ENCODE results near the gene TTLL1. TPM values are rescaled to one million over a fixed set of nuclear protein-coding genes. Genes with fewer than 3 reads are reported as not detected.
A peak's percentile ranks its signal among the peaks of the same experiment; 100 is the strongest.
"Not testable (repeated sequence)": the region's sequence is repeated elsewhere in the genome, so short reads cannot be mapped to it uniquely, and the experiment has no call there.

Gene TTLL1
- total RNA-seq, 1 experiment from 2014 or later: 7.1 TPM

DNA sequence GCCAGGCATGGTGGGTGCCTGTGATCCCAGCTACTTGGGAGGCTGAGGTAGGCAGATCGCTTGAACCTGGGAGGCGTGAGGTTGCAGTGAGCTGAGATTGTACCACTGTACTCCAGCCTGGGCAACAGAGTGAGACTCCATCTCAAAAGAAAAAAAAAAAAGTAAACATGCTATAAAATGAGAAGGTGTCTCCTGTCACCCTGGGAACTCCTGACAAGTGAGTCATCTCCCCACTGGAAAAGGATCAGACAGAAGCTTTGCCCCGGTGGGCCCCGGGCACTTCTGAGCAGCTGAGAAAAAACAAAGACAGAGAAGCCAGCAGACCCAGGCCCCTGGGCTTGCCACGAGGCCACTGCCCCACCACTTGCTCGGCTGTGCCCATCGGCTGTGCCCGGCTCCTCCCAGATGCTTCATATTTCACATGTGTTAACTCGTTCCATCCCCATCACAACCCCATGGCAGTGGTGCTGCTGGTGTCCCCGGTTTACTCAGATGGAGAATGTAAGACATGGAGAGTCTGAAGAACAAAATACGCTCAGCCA lies 22.3 kb downstream of the TTLL1 start:
- peak; percentile 77 for DNase-seq (ENCODE audit: low spot score)

DNA sequence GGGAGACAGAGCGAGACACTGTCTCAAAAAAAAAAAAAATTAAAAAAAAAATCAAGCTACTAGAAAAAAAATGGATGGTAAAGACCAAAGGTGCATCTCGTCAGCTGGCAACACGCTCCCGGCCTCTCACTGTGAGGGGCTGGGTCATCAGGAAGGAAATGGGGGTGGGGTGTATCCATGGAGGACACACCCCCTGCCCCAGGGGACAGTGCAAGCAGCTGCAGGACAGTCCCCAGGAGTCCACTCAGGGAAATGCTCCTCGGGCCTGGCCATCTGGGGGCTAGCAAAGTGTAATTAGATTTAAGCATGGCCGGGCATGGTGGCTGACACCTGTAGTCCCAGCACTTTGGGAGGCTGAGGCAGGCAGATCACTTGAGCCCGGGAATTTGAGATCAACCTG lies 23.1 kb downstream of the TTLL1 start:
- DNase-seq (ENCODE audit: low spot score): no peak

DNA sequence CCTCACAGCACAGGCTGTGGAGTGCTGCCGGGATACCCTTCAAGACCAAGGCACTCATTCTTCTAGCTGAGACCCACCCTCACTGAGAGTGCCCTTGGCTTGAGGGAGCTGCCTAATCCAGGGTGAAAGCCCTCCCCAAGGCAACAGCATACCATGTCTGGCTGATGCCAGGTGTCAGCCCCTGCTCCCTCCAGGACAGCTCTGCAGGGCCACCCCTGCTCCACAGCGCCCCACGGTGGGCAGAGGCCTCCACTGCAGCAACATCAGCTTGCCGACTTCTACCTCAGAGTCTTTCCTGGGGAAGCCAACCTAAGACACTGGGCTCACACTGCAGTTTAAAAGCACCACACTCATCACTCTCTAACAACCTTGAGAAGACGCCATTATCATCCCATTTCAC lies 29.0 kb downstream of the TTLL1 start:
- DNase-seq (ENCODE audit: low spot score): peak; percentile 36

DNA sequence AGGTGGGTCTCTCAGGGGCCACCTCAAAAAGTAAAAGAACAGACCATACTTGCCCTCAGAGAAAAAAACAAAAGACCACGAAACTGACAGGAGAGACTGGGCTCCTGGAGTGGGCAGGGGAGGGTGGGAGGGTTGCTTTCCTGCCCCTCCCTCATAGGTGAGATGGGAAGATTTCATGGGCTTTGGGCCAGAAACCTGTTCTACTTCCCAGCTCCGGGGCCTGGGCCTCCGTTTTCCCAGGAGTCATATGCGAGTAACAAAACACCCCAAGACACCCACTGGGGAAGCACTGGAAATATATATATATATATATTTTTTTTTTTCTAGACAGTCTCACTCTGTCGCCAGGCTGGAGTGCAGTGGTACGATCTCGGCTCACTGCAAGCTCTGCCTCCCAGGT lies 31.6 kb downstream of the TTLL1 start:
- no peak for DNase-seq (ENCODE audit: low spot score)

DNA sequence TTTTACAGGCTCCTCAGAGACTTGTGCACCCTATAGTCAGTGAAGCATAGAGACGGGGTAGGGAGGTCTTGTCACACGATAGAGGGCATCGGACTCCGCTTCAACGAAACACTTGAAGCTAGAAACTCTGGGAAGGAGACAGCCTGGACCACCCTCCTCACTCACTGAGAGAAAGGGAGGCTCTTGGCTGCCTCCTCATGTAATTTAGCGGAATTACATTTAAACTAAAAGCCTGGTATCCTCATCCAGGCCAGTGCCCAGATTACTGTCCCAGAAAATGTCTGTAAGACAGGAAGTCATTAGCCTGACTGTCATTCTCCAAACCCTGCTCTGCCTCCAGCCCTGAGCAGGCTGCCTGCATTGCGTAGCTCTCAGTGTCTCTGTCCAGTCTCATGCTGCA lies 36.0 kb downstream of the TTLL1 start:
- DNase-seq (ENCODE audit: low spot score): no peak

DNA sequence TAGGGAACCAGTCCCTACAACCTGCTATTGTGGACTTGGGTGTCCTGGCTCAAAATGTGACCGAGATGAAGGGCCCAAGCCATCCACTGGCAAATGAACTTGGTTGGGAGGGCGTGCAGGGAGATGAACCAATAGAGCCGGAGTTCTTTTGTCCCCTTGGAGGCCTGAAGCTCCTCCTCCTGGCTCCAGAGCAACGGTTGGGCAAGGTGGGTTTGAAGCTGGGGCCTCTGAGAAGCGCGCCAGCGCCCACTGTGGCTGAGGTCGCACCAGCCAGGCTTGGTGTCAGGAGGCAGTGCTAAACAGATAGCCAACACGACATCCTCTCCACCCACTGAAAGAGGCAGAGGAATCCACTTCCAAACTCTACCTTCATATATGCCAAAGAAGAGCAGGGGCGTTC lies 38.2 kb downstream of the TTLL1 start:
- no peak for DNase-seq (ENCODE audit: low spot score)

DNA sequence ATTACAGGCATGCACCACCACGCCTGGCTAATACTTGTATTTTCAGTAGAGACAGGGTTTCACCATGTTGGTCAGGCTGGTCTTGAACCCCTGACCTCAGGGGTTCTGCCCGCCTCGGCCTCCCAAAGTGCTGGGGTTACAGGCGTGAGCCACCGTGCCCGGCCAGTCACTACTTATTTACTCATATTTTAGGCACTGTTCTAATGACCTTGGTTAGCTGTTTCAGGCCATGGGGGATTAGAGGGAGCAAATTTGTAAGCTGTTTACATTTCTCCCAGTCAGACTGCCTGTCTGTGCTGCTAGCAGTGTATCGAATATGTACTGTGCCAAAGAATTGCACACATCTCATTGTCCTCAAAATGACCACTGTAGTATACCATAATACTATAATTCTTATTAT lies 41.6 kb downstream of the TTLL1 start:
- no peak for DNase-seq (ENCODE audit: low spot score)

DNA sequence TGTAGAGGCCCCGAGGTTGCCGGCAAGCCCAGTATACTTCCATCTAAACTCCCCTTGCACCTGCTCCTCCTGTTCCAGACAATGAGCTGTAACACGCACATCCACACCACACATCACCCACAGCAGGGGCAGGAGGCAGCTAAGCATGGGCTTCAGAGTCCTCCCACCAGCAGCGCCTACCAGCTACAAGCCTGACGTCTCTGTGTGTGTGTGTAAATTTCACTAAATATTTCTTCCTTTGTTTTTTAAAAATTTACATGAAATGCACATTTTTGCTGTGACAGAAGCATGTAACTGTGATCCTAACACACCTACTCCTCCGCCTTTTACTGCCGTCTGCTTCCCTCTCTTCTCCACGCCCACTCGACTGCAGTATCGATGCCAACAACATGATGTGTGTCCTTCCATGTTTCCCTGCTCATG lies 44.9 kb downstream of the TTLL1 start:
- no peak for DNase-seq (ENCODE audit: low spot score)

DNA sequence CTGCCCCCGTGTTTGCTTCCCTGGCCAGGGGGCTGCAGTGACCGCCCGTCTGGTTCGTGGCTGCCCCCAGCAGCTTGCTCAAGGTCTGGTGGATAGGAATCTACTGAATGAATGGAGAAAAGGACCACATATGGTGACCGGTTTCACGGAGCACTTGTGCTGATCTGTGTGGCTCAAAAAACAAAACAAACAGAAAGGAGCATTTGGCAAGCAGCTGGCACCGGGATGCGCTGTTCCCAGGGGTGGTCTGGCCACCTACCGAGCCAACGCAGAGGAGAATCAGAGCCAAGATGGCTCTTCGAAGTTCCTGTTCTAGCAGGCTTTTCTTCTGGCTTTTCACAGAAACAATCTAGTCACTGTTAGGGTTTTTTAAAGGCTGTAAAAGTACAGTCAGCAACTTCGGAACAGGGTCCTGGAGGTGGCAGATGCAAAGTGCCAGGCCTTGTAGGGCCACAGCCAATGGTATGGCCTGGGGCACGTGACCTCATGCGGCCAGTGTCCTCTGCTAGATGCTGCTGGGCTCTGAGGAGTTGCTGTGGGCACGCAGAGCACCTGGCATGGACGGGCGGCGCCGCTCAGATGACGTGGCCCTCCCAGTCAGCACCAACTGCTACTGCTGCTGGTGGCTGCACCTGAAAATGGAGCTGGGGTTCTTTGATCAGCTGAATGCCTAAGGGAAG lies 47.0 kb downstream of the TTLL1 start:
- DNase-seq (ENCODE audit: low spot score): peak; percentile 86

DNA sequence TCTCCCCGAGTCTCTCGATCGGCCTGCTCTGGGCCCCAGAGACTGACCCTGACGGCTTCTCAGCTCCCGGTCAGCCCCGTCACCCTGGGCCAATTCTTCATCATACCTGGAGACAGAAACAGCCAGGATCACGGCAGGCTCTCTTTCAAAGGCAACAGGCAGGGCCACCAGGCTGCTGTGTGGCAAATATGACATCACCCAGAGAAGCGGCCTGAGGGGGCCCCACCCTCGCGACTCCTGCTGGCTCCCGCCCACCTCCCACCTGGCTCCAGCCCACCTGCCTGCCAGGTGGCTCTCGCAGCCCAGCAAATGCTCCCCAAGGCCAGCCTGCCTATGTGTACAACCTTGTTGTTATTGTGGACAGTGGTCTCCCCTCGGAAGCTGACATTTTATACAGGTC lies 49.4 kb downstream of the TTLL1 start:
- no peak for DNase-seq (ENCODE audit: low spot score)

DNA sequence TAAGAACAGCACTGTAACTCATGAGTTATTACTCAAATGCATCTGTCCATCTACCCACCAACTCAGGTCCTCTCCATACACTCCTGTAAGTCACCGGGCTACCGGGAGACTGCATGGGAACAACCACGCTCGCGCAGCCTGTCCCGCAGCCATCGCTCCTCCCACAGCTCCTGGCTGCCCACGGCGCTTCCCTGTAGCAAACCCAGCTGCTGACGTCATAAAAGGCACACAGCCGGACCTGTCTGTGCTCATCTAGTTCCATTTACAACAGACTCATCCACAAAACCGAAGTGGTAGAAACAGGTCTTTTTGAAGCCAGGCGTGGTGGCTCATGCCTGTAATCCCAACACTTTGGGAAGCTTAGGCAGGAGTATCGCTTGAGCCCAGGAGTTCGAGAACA lies 50.9 kb downstream of the TTLL1 start:
- DNase-seq (ENCODE audit: low spot score): no peak

DNA sequence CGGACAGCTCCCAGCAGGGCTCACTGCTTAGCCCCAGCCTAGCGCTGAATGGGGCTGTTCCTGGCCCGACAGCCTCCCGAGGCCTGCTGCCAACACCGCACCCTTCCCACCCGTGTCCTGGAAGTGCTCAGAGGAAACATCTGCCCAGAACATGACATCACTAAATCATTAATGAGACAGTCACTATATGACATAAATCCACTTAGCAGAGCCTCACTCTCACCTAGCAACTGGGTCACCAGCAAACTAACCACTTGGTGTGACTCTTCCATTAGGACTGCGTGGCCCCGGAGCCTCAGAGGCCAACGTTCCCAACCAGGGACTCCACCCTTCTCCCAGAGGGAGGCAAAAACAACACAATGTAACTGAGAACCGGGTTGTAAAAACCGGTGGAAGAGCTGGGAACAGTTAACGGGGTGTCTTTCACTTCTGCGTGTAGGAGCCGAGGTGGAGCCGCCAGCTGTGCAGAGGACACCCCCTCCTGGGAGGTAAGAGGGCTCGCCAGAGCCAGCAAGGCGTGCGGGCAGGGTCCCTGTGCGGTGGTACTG lies 52.8 kb downstream of the TTLL1 start:
- no peak for DNase-seq (ENCODE audit: low spot score)

DNA sequence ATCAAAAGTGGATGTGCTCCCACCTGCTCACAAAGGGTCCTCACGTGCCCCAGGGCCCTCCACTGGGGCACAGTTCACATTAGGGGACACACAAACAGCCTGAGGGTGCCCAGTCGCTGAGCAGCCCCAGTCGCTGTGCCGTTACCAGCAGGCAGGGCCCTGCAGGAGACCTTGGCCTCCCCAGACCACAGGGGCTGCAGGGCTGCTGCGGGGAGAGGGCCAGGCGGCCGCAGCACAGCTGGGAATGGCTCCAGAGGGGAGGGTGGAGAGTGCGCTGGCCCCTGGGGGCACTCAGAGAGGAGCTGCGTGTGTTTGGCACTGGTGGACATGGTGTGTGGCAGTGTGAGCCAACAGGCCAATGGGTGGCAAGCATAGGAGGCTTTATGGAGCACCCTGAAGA lies 53.9 kb downstream of the TTLL1 start:
- no peak for DNase-seq (ENCODE audit: low spot score)

DNA sequence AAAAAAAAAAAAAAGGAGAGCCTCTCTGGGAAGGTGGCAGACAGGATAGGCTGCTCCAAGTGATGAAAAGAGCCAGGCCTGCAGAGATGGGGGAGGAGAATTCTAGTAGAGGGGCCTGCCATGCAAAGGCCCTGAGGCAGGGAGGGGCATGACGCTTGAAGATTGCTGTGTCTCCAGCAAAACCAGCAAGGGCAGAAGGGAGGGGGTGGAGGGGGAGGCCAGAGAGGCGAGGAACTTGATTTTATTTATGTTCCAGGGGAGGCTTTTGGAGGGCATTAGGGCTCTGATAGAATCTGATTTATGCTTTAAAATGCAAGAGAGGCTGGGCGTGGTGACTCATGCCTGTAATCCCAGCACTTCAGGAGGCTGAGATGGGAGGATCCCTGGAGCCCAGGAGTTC lies 57.6 kb downstream of the TTLL1 start:
- no peak for DNase-seq (ENCODE audit: low spot score)

DNA sequence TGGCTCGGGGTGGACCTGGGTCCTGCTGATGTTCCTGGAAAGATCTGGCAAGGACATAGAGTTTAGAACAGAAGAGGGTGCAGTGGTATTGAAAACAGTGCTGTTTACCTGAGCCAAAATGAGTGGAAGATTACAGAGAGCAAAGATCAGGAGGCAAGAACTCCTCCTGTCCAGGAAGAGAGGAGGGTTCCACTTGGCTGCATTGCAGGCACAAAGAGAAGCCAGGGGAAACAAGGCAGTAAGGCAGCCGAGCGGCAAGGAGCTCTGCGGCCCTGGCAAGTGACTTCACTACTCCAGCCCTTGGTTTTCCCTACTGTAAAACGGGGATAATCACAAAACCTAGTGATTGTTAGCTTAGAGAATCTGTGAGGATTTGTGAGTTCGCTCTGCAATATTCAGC lies 70.6 kb downstream of the TTLL1 start:
- DNase-seq (ENCODE audit: low spot score): no peak

DNA sequence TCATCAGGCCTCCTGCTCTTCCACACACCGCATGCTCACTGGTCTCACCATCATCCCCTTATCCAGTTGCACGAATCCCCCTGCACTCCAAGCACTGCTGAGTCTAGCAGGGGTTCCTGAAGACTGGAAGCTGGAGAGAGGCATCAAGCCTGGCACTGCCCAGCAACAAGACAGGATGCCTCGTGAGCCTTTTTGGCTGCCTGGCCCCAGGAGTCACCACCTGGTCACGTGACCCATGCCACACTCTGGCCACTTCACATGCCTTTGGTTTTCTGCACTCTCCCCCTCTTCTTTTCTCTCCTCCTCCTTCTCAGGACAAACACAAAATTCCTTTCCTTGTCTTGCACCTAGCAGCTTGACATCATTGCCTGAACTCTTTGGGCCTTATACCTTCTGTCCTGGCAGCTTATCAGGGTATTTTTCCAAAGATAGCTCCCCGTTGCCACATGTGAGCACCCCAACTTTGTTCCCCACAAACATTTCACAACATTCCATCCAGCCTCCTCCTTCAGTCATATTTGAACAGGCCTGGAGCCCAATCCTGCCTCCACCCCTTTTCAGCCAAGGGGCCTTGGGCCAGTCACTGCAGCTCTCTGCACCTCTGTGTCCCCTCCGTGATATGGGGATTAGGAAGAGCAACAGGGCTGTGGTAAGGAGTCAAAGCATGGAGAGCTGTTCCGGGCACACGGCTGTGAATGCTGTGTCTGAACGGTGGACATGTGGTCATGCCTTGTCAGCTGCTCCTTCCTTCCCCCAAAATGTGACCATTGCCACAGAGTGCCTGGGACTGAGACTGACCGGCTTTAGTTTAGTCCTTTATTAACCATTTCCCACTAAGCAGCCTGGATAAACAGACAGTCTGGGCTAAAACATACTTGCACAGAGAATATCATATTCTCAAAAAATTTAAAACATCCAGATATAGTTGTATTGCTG lies 71.4 kb downstream of the TTLL1 start:
- DNase-seq (ENCODE audit: low spot score): no peak

DNA sequence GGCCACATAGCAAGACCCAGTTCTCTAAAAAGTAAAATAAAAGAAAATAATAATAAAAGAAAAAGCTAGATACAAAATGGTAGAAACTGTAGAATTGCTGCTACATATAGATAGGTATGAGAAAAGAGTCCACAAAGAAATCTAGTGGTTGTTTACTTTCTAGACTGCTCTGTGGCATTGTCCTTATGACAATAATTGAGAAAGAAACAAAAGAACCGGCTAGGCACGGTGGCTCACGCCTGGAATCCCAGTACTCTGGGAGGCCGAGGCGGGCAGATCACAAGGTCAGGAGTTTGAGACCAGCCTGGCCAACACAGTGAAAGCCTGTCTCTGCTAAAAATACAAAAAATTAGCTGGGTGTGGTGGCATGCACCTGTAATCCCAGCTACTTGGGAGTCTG lies 73.0 kb downstream of the TTLL1 start:
- DNase-seq (ENCODE audit: low spot score): not testable (repeated sequence)

DNA sequence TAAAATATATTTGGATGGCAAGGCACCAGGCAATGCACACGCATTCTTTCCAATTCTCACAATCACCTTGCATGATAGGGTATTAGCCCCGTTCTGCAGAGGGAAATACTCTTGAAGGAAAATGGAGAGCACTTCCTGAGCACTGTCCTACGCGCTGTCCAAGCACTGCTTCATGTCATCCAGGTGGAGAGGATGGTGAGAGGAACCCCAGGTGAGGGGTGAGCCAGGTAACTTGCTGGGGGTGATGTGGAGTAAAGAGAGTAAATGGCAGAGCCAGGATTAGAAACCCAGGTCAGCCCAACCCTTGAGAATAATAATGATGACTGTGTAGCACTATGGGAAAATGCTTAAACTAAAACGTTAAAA lies 73.5 kb downstream of the TTLL1 start:
- DNase-seq (ENCODE audit: low spot score): no peak

DNA sequence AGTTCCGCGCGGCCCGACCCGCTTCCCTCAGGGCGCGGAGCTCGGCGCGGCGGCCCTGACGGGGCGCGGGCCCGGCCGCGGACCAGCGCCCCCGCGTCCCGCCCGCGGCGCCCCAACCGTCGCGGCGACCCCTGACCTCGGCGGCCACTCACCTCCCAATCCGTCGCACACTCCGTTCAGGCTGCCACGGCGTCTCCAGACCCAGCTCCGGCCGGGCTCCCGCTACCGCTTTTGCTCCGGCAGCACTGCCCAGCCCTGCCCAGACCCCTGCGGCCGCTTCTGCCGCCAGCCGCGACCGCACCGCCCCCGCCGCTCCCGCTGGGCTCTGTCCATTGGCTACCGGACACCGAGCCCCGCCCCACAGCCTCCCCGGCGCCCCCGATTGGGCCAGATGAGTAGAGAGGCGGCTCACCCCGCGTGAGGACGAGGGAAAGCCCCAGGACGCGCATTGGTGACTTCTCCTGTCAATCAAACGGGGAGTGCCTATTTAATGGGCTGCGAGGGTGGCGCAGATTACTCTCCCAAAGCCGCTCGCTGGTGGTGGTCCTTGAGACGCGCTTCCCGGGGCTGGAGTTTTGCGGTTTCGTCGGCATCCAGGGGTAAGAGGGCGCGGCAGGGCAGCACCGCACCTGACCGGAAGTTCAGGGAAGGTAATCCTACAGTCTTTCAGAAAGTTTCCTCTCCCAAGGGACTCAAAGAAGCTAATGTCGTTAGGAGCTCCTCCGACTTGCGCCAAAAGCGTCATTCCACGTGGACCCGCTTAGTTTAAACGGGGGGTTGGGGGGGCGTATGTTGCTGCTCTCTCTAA lies 74.1 kb downstream of the TTLL1 start, which contains the start of gene PACSIN2:
Gene PACSIN2, minus strand, starts transcription at position 281 of the 808 bp plus-strand sequence. CDS start 103,069 bp downstream, outside the sequence.
- DNase-seq (ENCODE audit: low spot score): peak; percentile 96

DNA sequence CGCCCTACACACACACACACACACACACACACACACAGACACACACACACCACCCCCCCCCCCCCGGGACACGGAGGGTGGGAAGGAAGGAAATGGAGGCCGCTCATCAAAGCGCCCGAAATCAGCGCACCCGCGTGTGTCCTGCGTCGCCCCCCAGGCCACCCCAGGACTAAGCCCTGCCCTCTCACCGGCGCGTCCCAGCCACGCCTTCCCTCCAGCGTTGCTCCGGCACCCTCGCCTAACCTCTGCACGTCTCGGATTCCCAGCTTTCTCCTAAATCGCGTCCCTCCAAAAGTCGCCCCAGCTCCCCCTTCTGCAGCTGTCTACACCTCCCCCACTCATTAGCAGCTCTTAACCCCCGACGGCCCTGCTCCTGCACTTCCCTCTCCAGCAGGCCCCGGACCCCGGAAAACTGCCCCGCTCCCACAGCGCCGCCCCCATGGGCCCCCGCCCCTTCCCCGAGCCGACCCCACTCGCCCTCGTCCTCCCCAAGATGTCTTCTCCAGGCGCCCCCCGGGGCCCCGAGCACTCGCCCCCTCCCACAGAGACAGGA lies 74.8 kb downstream of the TTLL1 start:
- DNase-seq (ENCODE audit: low spot score): peak; percentile 41

All from H4 (cell line).